Right lobe of liver (tissue), 6 donors: ENCODE results near the gene FGGY. TPM values are rescaled to one million over a fixed set of nuclear protein-coding genes. Genes with fewer than 3 reads are reported as not detected.

Experiments
- ATAC-seq, 4 donors: fragments of 200-7000 bp; cut with Tn5 transposase; one replicate each; pipeline ENCODE4 v1.9.1; 2020; ENCODE audit warnings: mild to moderate bottlenecking in 4 of 4, moderate library complexity in 4 of 4
- DNase-seq, 3 donors: peaks; one replicate each; pipeline ENCODE4 v3.0.0-alpha.2; 2020
- H3K27ac ChIP-seq, 3 donors: fragments of 200-600 bp; one replicate each; pipeline ENCODE4 v1.8.0; 2022
- H3K27me3 ChIP-seq, 2 donors: fragments of 200-600 bp; one replicate each; pipeline ENCODE4 v1.8.0; 2022
- H3K36me3 ChIP-seq, 4 donors: fragments of 200-600 bp; sonication (generic) in 1 of 4; one replicate each; pipeline versions ENCODE4 v1.5.1 to v1.8.0; 2017 to 2022; ENCODE audit warnings: control low read depth in 1 of 4
- H3K4me1 ChIP-seq, 4 donors: fragments of 200-600 bp; sonication (generic) in 1 of 4; one replicate each; pipeline versions ENCODE4 v1.5.1 to v1.8.0; 2017 to 2022; ENCODE audit warnings: control low read depth in 1 of 4
- H3K4me3 ChIP-seq, 3 donors: fragments of 200-600 bp; one replicate each; pipeline ENCODE4 v1.8.0; 2022
- H3K9me3 ChIP-seq, 4 donors: fragments of 200-600 bp; sonication (generic) in 1 of 4; one replicate each; pipeline versions ENCODE4 v1.5.1 to v1.8.0; 2017 to 2022; ENCODE audit warnings: control low read depth in 1 of 4
- CTCF ChIP-seq, 4 donors: fragments of 200-600 bp in 3 of 4; fragments of 450-650 bp in 1 of 4; IDR thresholded peaks; one replicate each; pipeline versions ENCODE4 v1.5.1 to v1.8.0; 2016 to 2022; ENCODE audit warnings: antibody characterized with exemption in 4 of 4, mild to moderate bottlenecking in 2 of 4
- POLR2A ChIP-seq: fragments of 450-650 bp; IDR thresholded peaks from one replicate; pipeline ENCODE4 v1.6.1; 2017; ENCODE audit warnings: antibody characterized with exemption, mild to moderate bottlenecking
- WGBS: methylation state at CpG from one replicate; pipeline ENCODE4 v1.1.6; 2018; ENCODE audit warnings: low coverage, low lambda C conversion rate; ENCODE audit not compliant: insufficient coverage; ENCODE audit errors: missing lambda C conversion rate; 5-methylcytosine and 5-hydroxymethylcytosine counted together
- intact Hi-C, 2 donors: fragments of 100-400 bp; cut with DNase I; formaldehyde crosslinking; loops; one replicate each; pipeline versions ENCODE4 v1.11.2 to v1.14.1; 2022
- total RNA-seq, 6 experiments: library from RNA; depleted of rRNA in 2 of 6; stranded (reverse); fragments of >200 nt in 2 of 6; fragmentation: NEBNext Ultra II Directional in 3 of 6; extraction: Animal tissue kit (Norgen Biotek cat#: 25700) in 3 of 6; gene quantifications; one replicate each; pipeline versions ENCODE4 v1.1.0 to v1.2.4, GENCODE V29; 2016 to 2023
- donor health status: DM: no; HTN: yes; CAD: no.
- donor health status: DM: no; HTN: no; CAD: no.
- donor health status: DM: no; HTN: no; CAD: no.
- donor health status: DM: no; HTN: yes; CAD: no.
- donor health status: DM: no; HTN: yes; CAD: no.

The FGGY gene
- total RNA-seq, 6 experiments from 2014 or later: 45.5 to 84.2 (median 58.7) TPM

- intact Hi-C loops: no loop called here
These were observed 111.8 kb downstream of the FGGY start for GRCh38 chr1:59408608-59409240.

GRCh38 chr1:59409549-59409948 is 112.7 kb downstream of the FGGY start:
- TF ChIP-seq POLR2A: no peak
- TF ChIP-seq CTCF (IDR thresholded peaks at IDR 0.05): no peak
- H3K27ac ChIP-seq: no peak overlapping the region
- DNase-seq (no peak), ATAC-seq (peak in 1 of 4 donors; percentile 15)
- peaks cover 0 to 47% (median 12%) of the 10 kb centered on the region in 4 donors for H3K4me1 ChIP-seq
- intact Hi-C loops: no loop called here
- no peaks in the 10 kb centered on the region for H3K27me3 ChIP-seq
- H3K9me3 ChIP-seq: no peaks in the 10 kb centered on the region
- H3K4me3 ChIP-seq: no peak overlapping the region
- H3K36me3 ChIP-seq: no peaks in the 10 kb centered on the region

More at GRCh38 chr1:59408608-59409240, 111.8 kb downstream of the FGGY start:
- H3K4me1 ChIP-seq: peaks cover 0 to 47% (median 12%) of the 10 kb centered on the region in 4 donors
- H3K36me3 ChIP-seq: no peaks in the 10 kb centered on the region
- no peak overlapping the region for H3K4me3 ChIP-seq
- TF ChIP-seq CTCF (IDR thresholded peaks at IDR 0.05) (no peak), POLR2A (no peak)
- DNase-seq (no peak), ATAC-seq (peak; percentile 25 to 49 (median 34))
- H3K27me3 ChIP-seq: no peaks in the 10 kb centered on the region
- no peaks in the 10 kb centered on the region for H3K9me3 ChIP-seq
- H3K27ac ChIP-seq: peak overlapping the region in 2 of 3 donors; percentile 26 to 51
- 37% methylated on average over 4 of the region's 4 CpGs for whole genome bisulfite sequencing

- Histone ChIP-seq H3K27me3 (no peaks in the 10 kb centered on the region), H3K36me3 (no peaks in the 10 kb centered on the region), H3K9me3 (no peaks in the 10 kb centered on the region), H3K4me1 (peaks cover 0 to 47% (median 12%) of the 10 kb centered on the region in 4 donors), H3K4me3 (no peak overlapping the region), H3K27ac (no peak overlapping the region)
- no peak for TF ChIP-seq POLR2A
- no peak for TF ChIP-seq CTCF (IDR thresholded peaks at IDR 0.05)
- DNase-seq: no peak
- 100% methylated on average over 1 of the region's 2 CpGs for WGBS
- no peak for ATAC-seq
- intact Hi-C loops: no loop called here
These were observed 113.1 kb downstream of the FGGY start for GRCh38 chr1:59409986-59410385.

- ATAC-seq (no peak), DNase-seq (no peak)
- Histone ChIP-seq H3K27me3 (no peaks in the 10 kb centered on the region), H3K36me3 (no peaks in the 10 kb centered on the region), H3K4me3 (no peak overlapping the region), H3K4me1 (peaks cover 0 to 44% (median 12%) of the 10 kb centered on the region in 4 donors), H3K27ac (no peak overlapping the region), H3K9me3 (no peaks in the 10 kb centered on the region)
- intact Hi-C loops: no loop called here
- WGBS: 95% methylated on average over 2 of the region's 2 CpGs
- TF ChIP-seq CTCF (IDR thresholded peaks at IDR 0.05) (no peak), POLR2A (no peak)
These were observed 113.6 kb downstream of the FGGY start for GRCh38 chr1:59410457-59410856.
